ENCODE measurements around the gene FAM120B. TPM values are rescaled to one million over a fixed set of nuclear protein-coding genes. Genes with fewer than 3 reads are reported as not detected.

FAM120B gene
- total RNA-seq, 1 donor, result 18.7 TPM

DNA sequence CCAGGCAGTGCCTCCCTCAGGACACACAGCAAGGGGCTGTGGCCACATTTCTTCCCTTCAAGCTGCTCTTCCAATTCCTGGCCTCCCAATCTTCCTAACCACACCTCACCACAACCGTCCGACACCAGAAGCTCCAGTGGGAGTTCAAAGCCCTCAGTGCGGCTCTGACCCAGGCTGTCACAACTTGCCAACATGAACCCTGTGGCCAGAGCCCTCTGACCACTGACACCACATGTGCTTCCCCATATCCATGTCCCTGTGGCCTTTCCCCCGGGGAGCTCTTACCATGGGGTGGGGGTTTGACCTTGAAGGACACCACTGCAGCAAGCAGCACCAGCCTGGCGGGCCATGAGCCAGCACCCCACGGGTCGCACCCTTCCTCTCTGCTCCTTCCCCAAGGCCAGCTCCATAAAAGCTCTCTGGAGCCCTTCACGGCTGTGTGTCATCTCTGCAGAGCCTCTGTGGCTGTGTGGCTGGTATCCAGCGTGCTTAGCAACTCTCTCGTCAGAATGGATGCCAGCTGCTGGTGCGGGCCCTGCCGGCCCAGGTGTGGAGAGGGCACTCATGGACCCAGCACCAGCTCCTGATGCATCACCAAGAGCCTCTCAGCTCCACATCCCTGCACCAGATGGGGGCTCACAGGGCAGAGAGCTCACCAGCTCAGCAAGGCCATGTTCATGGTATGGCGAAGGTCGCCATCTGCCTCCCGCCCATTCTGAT, 140.4 kb downstream of the FAM120B start:
- Histone ChIP-seq H3K9me3 (ENCODE audit: low read depth, low read length) (no peaks in the 10 kb centered on the region), H3K27me3 (ENCODE audit: insufficient read depth, low read length) (no peaks in the 10 kb centered on the region), H3K4me3 (ENCODE audit: low read length) (no peak overlapping the region), H3K4me1 (ENCODE audit: insufficient read depth, low read length) (no peaks in the 10 kb centered on the region)

DNA sequence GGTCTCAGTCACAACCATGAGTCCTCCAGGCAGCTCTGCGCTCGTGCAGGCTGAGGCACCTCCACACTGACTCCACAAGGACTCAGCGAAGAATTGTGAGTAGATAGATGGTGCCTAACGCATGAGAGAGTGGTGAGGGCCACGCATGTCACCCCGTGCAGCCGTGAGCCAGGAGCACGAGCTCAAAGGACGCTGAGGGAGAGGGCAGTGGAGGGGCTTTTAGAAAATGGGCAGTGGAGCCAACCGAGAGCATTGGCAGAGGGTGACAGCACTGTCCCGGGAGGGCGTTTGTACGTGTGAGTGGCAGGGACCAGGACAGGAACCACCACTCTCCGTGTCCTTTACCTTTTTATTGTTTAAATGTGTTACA, 141.0 kb downstream of the FAM120B start:
- Histone ChIP-seq H3K9me3 (ENCODE audit: low read depth, low read length) (no peaks in the 10 kb centered on the region), H3K4me3 (ENCODE audit: low read length) (no peak overlapping the region), H3K4me1 (ENCODE audit: insufficient read depth, low read length) (no peaks in the 10 kb centered on the region), H3K27me3 (ENCODE audit: insufficient read depth, low read length) (no peaks in the 10 kb centered on the region)

DNA sequence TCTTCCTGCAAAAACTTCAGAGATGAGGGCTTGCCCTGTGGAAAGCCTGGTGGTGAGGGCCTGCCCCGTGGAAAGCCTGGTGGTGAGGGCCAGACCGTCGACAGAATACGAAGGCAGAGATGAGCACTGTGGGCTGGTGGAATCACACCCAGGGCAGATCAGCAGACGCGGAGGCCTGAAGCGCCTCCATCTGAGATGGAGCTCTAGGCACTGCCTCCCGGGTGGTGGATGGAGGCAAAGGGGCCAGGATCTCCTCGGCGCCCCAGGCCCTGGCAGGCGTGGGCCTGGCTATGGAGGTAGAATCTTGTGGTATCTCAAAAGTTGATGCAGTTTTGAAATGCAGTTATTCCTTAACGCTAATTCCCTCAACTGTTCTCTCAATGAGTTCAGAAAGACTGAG, 141.8 kb downstream of the FAM120B start:
- H3K4me3 ChIP-seq (ENCODE audit: low read length), result no peak overlapping the region
- H3K9me3 ChIP-seq (ENCODE audit: low read depth, low read length), result no peaks in the 10 kb centered on the region
- H3K4me1 ChIP-seq (ENCODE audit: insufficient read depth, low read length), result no peaks in the 10 kb centered on the region
- no peaks in the 10 kb centered on the region for H3K27me3 ChIP-seq (ENCODE audit: insufficient read depth, low read length)

DNA sequence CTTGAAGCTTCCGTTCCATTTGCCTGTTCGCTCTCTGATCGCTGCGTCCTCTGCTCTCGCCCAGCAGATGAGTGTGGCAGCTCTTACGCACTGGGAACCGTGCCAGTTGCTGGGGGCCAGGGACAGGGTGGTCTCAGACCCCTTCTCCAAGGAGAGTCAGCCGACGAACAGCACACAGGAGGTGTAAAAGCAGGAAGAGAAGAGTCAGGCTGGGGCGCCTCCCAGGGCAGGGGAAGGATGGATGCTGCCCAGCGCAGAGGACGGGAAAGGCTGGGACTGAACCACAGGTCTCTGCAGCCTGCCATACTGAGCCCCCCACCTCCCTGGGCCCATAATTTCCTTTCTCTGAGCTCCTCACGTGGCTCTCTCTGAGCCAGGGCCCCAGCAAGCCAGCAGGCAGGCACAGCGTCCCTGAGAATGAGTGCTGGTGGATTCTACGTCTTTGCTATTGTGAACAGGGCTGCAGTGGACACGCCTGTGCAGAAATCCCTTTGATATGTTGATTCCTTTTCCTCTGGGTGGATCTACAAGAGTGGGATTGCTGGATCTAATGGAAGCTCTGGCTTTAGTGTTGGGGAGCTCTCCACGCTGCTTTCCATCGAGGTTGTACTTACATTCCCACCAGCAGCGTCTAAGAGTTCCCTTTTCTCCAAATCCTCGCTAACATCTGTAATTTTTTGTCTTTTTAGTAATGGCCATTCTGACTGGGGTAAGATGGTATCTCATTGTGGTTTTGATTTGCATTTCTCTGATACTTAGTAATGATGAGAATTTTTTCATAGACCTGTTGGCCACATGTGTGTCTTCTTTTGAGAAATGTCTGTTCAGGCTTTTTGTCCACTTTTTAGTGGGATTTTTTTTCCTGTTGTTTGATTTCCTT, 142.4 kb downstream of the FAM120B start:
- H3K27me3 ChIP-seq (ENCODE audit: insufficient read depth, low read length), result no peaks in the 10 kb centered on the region
- no peak overlapping the region for H3K4me3 ChIP-seq (ENCODE audit: low read length)
- no peaks in the 10 kb centered on the region for H3K9me3 ChIP-seq (ENCODE audit: low read depth, low read length)
- H3K4me1 ChIP-seq (ENCODE audit: insufficient read depth, low read length), result no peaks in the 10 kb centered on the region

DNA sequence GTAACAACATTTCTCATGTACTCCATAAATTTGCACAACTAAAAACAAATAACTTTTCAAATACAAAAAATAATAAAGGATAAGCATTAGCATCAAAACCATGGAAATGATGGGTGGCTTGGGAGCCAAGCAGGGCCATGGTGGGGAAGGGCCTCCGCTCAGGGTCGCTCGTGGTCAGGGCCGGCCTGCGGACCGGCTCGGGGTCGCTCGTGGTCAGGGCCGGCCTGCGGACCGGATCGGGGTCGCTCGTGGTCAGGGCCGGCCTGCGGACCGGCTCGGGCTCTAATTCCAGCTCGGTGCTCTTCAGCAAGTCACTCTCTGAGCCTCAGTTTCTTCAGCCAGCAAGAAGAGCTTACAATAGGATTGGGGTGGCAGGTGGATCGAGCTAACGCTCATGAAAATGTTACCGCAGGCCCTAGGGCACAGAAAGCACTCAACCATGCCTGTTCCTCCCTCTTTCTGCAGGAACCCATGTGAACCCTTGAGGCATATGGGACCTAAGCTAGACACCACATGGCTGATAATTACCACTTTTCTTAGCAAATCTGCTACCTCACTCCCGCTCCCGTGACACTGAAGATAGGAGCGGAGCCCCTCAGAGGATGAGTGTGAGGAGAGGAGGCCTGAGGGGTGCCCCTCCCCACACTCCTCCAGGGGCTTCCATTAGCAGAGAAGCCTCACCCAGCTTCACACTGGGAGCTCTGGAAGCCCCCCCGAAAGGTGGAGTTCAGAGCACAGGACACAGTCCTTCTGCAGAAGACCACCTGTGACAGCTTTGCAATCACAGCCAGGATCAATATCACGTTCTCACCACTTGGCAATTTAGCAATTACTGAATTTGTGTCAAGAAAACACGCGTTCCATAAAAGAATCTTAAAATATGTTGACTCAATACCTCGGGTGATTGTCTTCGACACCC, 143.5 kb downstream of the FAM120B start:
- Histone ChIP-seq H3K4me3 (ENCODE audit: low read length) (no peak overlapping the region), H3K4me1 (ENCODE audit: insufficient read depth, low read length) (no peaks in the 10 kb centered on the region), H3K27me3 (ENCODE audit: insufficient read depth, low read length) (no peaks in the 10 kb centered on the region), H3K9me3 (ENCODE audit: low read depth, low read length) (no peaks in the 10 kb centered on the region)

DNA sequence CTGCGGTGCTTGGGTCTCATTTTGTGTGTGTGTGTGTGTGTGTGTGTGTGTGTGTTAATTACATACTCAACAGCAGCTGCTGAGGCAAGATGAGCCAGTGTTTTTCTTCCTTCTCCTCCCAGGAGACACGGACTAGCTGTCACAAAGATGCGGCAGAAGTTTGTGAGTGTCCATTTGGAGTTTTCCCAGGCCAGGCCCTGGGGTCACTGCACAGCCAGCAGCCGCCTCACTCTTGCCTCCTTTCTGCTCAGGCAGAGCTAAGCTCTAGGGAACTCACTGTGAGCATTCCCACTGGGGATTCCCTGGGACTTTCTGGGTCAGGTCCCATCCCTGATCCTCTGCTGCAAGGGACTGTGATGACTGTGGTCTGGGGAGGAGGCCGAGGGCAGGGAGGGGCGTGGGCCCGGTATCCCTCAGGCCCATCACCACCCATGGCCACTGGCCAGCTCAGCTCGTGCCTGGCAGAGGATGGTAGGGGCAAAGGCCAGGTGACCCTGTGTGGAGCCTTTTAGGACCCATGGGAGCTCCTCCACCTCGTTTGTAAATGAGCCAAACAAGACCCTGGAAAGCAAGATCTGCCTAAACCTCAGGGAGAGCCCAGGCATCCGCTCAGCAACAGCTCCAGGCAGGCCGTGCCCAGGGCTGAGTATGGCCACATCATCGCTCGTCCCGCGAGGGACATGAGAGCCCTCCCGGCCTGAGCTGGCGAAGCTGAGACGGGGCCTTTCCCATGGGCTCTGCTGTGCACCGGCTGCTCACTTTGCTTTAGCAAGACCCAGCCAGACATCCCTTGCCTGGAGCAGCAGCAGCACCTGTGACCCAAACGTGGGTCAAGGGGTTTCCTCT, 144.6 kb downstream of the FAM120B start:
- no peak overlapping the region for H3K4me3 ChIP-seq (ENCODE audit: low read length)
- H3K9me3 ChIP-seq (ENCODE audit: low read depth, low read length), result no peaks in the 10 kb centered on the region

DNA sequence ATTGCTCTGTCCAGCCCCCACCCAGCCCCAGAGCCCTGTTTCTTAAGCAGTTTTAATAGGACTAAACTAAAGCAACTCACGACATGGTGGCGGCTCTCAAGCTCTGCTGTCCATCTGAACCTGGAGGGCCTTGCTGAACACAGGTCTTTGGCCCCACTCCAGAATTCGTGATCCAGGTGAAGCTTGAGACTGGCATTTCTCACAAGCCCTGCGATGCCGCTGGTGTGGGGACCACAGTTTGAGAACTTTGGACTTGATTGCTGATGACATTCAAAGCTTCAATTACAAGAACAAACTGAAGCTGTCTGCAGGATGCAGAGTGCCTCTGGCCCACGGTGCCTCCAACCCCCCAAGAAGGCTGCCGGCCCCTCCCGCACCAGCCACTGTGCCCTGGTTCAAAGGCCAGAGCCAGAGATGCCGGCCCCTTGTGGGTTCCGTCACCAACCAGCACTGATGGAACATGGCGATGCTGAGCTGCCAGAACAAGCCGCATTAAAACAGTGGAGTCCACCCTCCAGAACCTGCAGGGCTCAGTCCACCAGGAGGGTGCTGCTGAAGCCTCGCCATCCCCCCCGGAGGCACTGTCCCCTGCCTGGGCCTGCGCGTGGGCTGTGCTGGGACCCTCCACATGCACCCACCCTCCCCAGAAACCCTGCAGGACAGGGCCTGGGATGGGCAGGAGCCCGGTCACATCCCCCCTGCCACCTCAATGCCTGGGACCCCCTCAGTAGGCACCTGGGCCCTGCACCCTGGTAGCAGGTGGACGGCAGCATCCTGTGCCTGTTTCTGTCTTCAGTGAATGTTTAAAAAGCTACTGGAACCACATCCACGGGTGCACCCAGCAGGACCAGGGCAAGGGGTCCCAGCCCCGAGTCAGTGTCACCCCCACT, 145.4 kb downstream of the FAM120B start:
- H3K27me3 ChIP-seq (ENCODE audit: insufficient read depth, low read length), result no peaks in the 10 kb centered on the region
- H3K4me1 ChIP-seq (ENCODE audit: insufficient read depth, low read length), result no peaks in the 10 kb centered on the region
- H3K9me3 ChIP-seq (ENCODE audit: low read depth, low read length), result no peaks in the 10 kb centered on the region

More for the DNA sequence above, 144.6 kb downstream of the FAM120B start:
- Histone ChIP-seq H3K27me3 (ENCODE audit: insufficient read depth, low read length) (no peaks in the 10 kb centered on the region), H3K4me1 (ENCODE audit: insufficient read depth, low read length) (no peaks in the 10 kb centered on the region)

DNA sequence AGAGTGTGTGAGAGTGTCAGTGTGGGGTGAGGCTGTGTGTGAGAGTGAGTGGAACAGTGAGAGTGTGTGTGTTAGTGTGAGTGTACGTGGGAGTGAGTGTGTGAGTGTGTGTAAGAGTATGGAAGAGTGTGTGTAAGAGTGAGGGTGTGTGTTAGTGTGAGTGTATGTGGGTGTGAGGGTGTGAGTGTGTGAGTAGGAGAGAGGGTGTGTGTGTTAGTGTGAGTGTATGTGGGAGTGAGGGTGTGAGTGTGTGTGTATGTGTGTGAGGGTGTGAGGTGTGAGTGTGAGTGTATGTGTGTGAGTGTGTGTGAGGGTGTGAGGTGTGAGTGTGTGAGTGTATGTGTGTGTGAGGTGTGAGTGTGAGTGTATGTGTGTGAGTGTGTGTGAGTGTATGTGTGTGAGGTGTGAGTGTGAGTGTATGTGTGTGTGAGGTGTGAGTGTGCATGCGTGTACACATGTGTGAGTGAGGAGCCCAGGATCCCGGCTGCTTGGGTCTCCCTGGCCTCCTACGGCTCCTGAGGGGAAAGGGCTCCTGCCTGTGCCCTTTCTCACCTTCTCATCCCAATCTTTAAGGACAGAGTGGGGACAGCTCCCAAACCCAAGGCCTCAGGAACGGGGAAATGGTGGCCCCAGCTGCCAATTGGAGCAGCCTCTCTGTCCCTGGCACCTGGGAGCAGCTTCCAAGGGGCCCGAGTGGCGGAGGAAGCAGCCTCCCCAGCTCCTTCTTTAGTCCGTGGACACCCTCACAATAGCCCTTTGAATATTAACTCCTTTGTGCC, 146.4 kb downstream of the FAM120B start:
- Histone ChIP-seq H3K4me3 (ENCODE audit: low read length) (no peak overlapping the region), H3K4me1 (ENCODE audit: insufficient read depth, low read length) (no peaks in the 10 kb centered on the region), H3K27me3 (ENCODE audit: insufficient read depth, low read length) (no peaks in the 10 kb centered on the region), H3K9me3 (ENCODE audit: low read depth, low read length) (no peaks in the 10 kb centered on the region)

More for the DNA sequence above, 145.4 kb downstream of the FAM120B start:
- no peak overlapping the region for H3K4me3 ChIP-seq (ENCODE audit: low read length)

DNA sequence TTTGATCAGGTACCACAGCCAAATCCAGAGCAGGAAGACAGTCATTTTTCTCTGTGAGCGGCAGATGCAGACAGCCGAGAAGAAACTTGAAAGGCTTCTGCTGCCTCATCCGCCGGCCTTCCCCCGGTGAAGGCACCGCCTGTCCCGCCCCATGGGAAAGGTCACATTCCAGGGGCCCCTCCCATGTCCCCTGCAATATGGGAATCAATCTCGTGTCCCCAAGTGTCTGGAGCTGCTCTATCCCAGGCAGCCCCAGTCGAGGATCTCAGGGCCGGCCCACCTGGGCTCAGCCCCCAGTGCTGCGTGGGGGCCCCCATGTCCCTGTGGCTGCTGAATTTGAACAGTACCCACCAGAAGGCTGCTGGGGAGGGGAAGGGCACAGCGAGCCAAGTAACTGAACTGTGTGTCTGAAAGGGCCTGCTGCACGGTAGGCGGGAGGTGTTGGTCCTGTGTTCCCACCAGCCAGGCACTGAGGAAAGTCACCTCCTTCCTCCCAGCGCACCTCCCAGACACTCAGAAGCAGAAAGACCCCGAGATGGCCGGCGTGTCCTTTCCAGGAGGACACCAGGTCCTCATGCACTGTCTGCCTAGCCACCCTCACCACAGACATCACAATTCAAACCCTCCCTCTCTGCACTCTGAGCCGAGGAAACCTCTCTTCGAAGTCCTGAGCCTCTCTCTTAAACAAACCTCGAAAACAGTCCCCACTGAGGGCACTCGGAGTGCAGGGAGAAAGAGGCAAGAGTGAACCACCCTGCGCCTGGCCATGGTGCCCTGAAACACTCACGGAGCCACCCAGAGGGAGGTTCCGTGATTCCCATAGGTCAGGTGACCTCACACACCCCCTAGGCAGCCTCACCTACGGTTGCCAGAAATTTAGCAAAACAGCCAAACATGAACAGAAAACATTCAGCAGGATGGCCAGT, 147.3 kb downstream of the FAM120B start:
- no peaks in the 10 kb centered on the region for H3K9me3 ChIP-seq (ENCODE audit: low read depth, low read length)
- no peaks in the 10 kb centered on the region for H3K4me1 ChIP-seq (ENCODE audit: insufficient read depth, low read length)
- H3K4me3 ChIP-seq (ENCODE audit: low read length), result no peak overlapping the region
- H3K27me3 ChIP-seq (ENCODE audit: insufficient read depth, low read length), result no peaks in the 10 kb centered on the region

DNA sequence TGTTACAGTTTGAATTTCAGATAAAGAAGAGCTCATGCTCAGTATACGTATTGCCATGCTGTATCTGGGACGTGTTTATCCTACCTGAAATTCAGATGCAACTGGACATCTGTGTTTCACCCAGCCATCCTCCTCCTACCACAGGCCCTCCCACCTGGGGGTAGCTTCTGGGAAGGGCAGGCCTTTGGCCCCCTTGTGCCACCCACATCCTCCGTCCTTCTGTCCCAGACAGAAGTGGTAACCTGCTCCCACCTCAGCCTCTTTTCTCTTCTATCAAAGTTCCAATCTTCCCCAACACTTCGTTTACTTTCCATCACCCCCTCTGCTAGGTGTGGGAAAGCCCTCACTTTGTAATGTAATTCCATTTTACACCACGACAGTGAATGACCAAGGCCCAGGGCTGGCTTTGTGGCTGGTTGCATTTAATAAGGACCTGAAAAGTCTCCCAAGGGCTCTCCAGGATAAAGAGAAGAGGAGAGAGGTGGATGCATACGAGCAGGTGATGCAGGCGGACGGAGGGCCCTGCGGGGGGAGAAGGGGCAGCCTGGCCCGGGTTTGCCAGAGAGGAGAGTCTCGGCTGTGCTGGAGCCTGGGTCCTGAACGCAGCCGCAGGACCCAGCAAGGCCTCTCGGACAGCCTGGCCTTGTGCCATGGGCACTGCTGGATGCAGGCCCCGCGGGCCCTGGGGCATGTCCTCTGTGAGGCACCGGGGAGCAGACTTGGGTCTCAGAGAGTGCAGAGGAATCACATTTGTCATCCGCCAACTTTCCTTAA, 148.1 kb downstream of the FAM120B start:
- H3K9me3 ChIP-seq (ENCODE audit: low read depth, low read length), result no peaks in the 10 kb centered on the region
- peaks cover 5% of the 10 kb centered on the region for H3K4me1 ChIP-seq (ENCODE audit: insufficient read depth, low read length)
- H3K27me3 ChIP-seq (ENCODE audit: insufficient read depth, low read length), result no peaks in the 10 kb centered on the region
- H3K4me3 ChIP-seq (ENCODE audit: low read length), result no peak overlapping the region

DNA sequence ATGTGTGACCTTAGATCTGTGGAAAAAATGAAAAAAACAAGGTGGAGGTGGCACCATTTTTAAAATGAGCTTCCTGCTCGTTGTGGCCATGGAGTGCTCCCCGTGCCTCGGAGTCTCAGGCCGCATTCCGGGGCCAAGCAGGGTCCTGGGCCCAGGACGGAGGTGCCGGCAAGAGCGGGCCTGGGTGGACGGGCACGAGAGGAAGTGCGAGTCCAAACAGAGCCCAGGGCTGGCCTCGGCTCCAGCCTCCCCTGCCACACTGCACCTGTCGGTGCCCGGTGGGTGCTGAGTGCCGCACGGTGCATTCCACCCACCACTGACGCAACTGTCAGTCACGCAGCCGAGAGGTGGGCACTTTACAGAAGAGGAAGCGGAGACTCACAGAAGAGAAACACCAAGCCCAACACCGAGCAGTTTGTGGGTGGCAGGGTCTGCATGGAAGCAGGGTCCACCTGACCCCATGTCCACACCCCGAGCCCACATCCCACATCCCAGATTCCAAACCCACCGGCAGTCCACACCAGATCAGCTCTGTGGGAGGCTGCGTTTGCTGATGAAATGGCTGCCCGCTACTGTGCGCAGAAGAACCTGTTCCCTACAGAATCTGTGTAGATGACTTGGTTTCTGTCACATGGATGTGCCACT, 148.9 kb downstream of the FAM120B start:
- H3K27me3 ChIP-seq (ENCODE audit: insufficient read depth, low read length), result no peaks in the 10 kb centered on the region
- peaks cover 13% of the 10 kb centered on the region for H3K4me1 ChIP-seq (ENCODE audit: insufficient read depth, low read length)
- H3K9me3 ChIP-seq (ENCODE audit: low read depth, low read length), result no peaks in the 10 kb centered on the region
- no peak overlapping the region for H3K4me3 ChIP-seq (ENCODE audit: low read length)
